Cardiac muscle cell (in vitro differentiated cells and primary cell): ENCODE results near the gene RNASE2. TPM values are rescaled to one million over a fixed set of nuclear protein-coding genes. Genes with fewer than 3 reads are reported as not detected.
"Not testable (repeated sequence)": the region's sequence is repeated elsewhere in the genome, so short reads cannot be mapped to it uniquely, and the experiment has no call there.

Experiments
- DNase-seq, 2 donors: peaks; one replicate each; pipeline versions ENCODE4 v3.0.0 to v3.0.0-alpha.2; 2010 to 2017; ENCODE audit warnings: low read depth in 1 of 2, low spot score in 1 of 2
- H3K27ac ChIP-seq: fragments of 200-600 bp; sonication (generic); 2 replicates; pipeline ENCODE4 v1.5.1; 2016
- H3K27me3 ChIP-seq: fragments of 200-600 bp; sonication (generic); 2 replicates; pipeline ENCODE4 v1.6.0; 2016; ENCODE audit warnings: control low read depth
- H3K36me3 ChIP-seq: fragments of 200-600 bp; sonication (generic); 2 replicates; pipeline ENCODE4 v1.5.1; 2016; ENCODE audit warnings: control low read depth
- H3K4me1 ChIP-seq: fragments of 200-600 bp; sonication (generic); 2 replicates; pipeline ENCODE4 v1.8.1; 2017; ENCODE audit warnings: low read depth, mild to moderate bottlenecking, mixed run types
- H3K4me3 ChIP-seq: fragments of 200-600 bp; sonication (generic); 2 replicates; pipeline ENCODE4 v1.5.1; 2016; ENCODE audit warnings: mild to moderate bottlenecking
- H3K9me3 ChIP-seq: fragments of 200-600 bp; sonication (generic); 2 replicates; pipeline ENCODE4 v1.5.1; 2017; ENCODE audit warnings: low read depth, mild to moderate bottlenecking, control low read depth
- polyA plus RNA-seq: library from polyadenylated mRNA; unstranded; fragments of >200 nt; fragmentation: Nextera tagmentation; extraction: Ambion mirVana; gene quantifications from 2 replicates; pipeline ENCODE4 v1.2.1, GENCODE V29; 2016
- total RNA-seq: library from RNA; depleted of rRNA; stranded (reverse); fragments of >200 nt; gene quantifications from 2 replicates; pipeline ENCODE4 v1.2.3, GENCODE V29; 2016
- TF ChIP-seq, protein P1 (sequence below): IDR thresholded peaks from 2 replicates; pipeline ENCODE4 v1.5.1; 2012; ENCODE audit warnings: low read depth, mild to moderate bottlenecking, low read length

The RNASE2 gene
- not detected in 2 replicates for total RNA-seq
- not detected in 2 replicates for polyA plus RNA-seq

GRCh38 chr14:20954736-20955537, at the start of gene RNASE2:
TSS of gene RNASE2 (plus strand) at chr14:20955487. CDS start at chr14:20955772, 285 bp downstream.
- DNase-seq: peak in 1 of 2 donors; percentile 40
- H3K27me3 ChIP-seq: not testable (repeated sequence)

GRCh38 chr14:20905676-20906075, 49.6 kb upstream of the RNASE2 start:
- TF ChIP-seq, protein P1, sequence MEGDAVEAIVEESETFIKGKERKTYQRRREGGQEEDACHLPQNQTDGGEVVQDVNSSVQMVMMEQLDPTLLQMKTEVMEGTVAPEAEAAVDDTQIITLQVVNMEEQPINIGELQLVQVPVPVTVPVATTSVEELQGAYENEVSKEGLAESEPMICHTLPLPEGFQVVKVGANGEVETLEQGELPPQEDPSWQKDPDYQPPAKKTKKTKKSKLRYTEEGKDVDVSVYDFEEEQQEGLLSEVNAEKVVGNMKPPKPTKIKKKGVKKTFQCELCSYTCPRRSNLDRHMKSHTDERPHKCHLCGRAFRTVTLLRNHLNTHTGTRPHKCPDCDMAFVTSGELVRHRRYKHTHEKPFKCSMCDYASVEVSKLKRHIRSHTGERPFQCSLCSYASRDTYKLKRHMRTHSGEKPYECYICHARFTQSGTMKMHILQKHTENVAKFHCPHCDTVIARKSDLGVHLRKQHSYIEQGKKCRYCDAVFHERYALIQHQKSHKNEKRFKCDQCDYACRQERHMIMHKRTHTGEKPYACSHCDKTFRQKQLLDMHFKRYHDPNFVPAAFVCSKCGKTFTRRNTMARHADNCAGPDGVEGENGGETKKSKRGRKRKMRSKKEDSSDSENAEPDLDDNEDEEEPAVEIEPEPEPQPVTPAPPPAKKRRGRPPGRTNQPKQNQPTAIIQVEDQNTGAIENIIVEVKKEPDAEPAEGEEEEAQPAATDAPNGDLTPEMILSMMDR: no peak
- no peak for DNase-seq
- no peak overlapping the region for H3K27ac ChIP-seq
- no peaks in the 10 kb centered on the region for H3K4me1 ChIP-seq
- H3K4me3 ChIP-seq: no peak overlapping the region
- H3K9me3 ChIP-seq: no peaks in the 10 kb centered on the region
- H3K36me3 ChIP-seq: no peaks in the 10 kb centered on the region
- no peaks in the 10 kb centered on the region for H3K27me3 ChIP-seq

More at GRCh38 chr14:20954736-20955537, at the start of gene RNASE2:
- not testable (repeated sequence) for H3K36me3 ChIP-seq, H3K4me1 ChIP-seq, H3K9me3 ChIP-seq, H3K27ac ChIP-seq, H3K4me3 ChIP-seq

GRCh38 chr14:20907214-20907613, 48.1 kb upstream of the RNASE2 start:
- H3K4me1 ChIP-seq: no peaks in the 10 kb centered on the region
- no peaks in the 10 kb centered on the region for H3K9me3 ChIP-seq
- H3K36me3 ChIP-seq: no peaks in the 10 kb centered on the region
- no peak overlapping the region for H3K27ac ChIP-seq
- TF ChIP-seq, protein P1: no peak
- no peaks in the 10 kb centered on the region for H3K27me3 ChIP-seq
- H3K4me3 ChIP-seq: no peak overlapping the region
- no peak for DNase-seq

DNA sequence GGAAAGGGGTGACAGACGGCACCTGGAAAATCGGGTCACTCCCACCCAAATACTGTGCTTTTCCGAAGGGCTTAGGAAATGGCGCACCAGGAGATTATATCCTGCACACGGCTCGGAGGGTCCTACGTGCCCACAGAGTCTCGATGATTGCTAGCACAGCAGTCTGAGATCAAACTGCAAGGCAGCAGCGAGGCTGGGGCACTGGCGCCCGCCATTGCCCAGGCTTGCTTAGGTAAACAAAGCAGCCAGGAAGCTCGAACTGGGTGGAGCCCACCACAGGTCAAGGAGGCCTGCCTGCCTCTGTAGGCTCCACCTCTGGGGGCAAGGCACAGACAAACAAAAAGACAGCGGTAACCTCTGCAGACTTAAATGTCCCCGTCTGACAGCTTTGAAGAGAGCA, 44.5 kb upstream of the RNASE2 start:
- not testable (repeated sequence) for H3K36me3 ChIP-seq, H3K4me1 ChIP-seq, H3K27me3 ChIP-seq, H3K4me3 ChIP-seq, H3K27ac ChIP-seq, H3K9me3 ChIP-seq, DNase-seq

DNA sequence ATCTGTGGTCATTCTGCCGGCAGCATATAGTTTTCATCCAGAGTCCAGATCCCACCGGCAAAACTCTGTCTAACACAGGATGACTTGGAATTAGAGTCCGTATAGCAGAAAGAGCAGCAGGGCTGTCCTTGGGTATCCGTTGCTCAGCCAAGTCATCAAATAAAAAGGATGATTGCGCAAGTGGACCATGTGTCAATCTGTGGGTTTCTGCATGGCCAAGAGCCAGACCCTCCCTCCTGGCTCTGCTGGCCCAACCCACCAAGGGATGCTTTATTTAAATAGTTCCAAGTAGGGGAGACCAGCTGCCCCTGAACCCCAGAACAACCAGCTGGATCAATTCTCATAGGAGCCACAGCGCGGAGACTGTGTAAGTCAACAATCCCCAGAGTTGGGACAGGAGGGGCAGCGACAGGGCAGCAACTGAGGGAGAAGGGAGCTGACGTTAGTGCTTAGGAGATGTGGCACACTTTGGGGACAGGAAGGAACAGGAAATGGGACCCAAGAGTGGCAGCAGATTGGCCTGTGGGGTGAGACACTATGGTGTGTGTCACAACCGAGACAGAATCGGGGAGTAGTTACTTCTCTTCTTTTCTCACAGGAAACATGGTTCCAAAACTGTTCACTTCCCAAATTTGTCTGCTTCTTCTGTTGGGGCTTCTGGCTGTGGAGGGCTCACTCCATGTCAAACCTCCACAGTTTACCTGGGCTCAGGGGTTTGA, 36.1 kb upstream of the RNASE2 start:
- H3K27ac ChIP-seq, H3K9me3 ChIP-seq, H3K4me1 ChIP-seq, H3K27me3 ChIP-seq, H3K4me3 ChIP-seq, H3K36me3 ChIP-seq: not testable (repeated sequence)
- peak in 1 of 2 donors; percentile 41 for DNase-seq

- not testable (repeated sequence) for H3K27ac ChIP-seq, H3K9me3 ChIP-seq, H3K36me3 ChIP-seq, H3K4me1 ChIP-seq, H3K4me3 ChIP-seq, H3K27me3 ChIP-seq
- DNase-seq: peak in 1 of 2 donors; percentile 5
These were observed 31.5 kb upstream of the RNASE2 start for GRCh38 chr14:20923766-20924297.

GRCh38 chr14:20934148-20934762, 21.0 kb upstream of the RNASE2 start:
- H3K4me3 ChIP-seq: no peak overlapping the region
- DNase-seq: peak; percentile 38 to 44

More at GRCh38 chr14:20934148-20934762, 21.0 kb upstream of the RNASE2 start:
- Histone ChIP-seq H3K9me3 (no peaks in the 10 kb centered on the region), H3K36me3 (no peaks in the 10 kb centered on the region), H3K27me3 (no peaks in the 10 kb centered on the region), H3K4me1 (no peaks in the 10 kb centered on the region), H3K27ac (no peak overlapping the region)
- TF ChIP-seq, protein P1: peak; percentile 69
